Endothelial cell of umbilical vein (primary cell): Measurements from ENCODE around the gene AMY2B. TPM values are rescaled to one million over a fixed set of nuclear protein-coding genes. Genes with fewer than 3 reads are reported as not detected.

Source experiments
- BruUV-seq: library from RNA; stranded (reverse); fragments of 400-500 nt; replicated peaks from 2 replicates; lab custom pipeline; 2021; lab: Mats Ljungman, UMichigan
- CTCF ChIA-PET: fragments of 300-600, 350-600 bp; sonication (Branson Sonifier 250); formaldehyde crosslinking; loops from one replicate; lab custom pipeline; 2021; ENCODE audit warnings: antibody characterized with exemption, inconsistent platforms; lab: Charles Lee
- POLR2A ChIA-PET: fragments of 300-600, 350-600 bp; sonication (Branson Sonifier 250); formaldehyde crosslinking; loops from one replicate; lab custom pipeline; 2021; ENCODE audit warnings: antibody characterized with exemption, inconsistent platforms; lab: Charles Lee
- DNase-seq: peaks from one replicate; pipeline ENCODE4 v3.0.0-alpha.2; 2011; ENCODE audit warnings: low read depth, low spot score
- FAIRE-seq: peaks from 2 replicates; lab custom pipeline; 2011; peaks lifted over from hg19 to GRCh38; lab: Jason Lieb, UNC
- H2AFZ ChIP-seq: 2 replicates; pipeline ENCODE4 v1.6.0; 2012; ENCODE audit warnings: low read depth, low read length, control low read depth, inconsistent platforms
- H3K27ac ChIP-seq: 2 replicates; pipeline ENCODE4 v1.5.1; 2011; ENCODE audit warnings: low read depth, mild to moderate bottlenecking, control low read depth, low read length, moderate library complexity; ENCODE audit not compliant: insufficient read depth
- H3K27me3 ChIP-seq, 2 experiments: 2 replicates each; pipeline versions ENCODE4 v1.6.0 to v1.6.1; 2011; ENCODE audit warnings: low read length in 2 of 2, mixed read lengths in 1 of 2; ENCODE audit not compliant: control insufficient read depth in 2 of 2, insufficient read depth in 2 of 2
- H3K36me3 ChIP-seq, 2 experiments: 2 replicates in 1 of 2; 3 replicates in 1 of 2; pipeline ENCODE4 v1.5.1; 2011; ENCODE audit warnings: low read length in 2 of 2, mild to moderate bottlenecking in 1 of 2, moderate library complexity in 1 of 2; ENCODE audit not compliant: control insufficient read depth in 2 of 2, insufficient read depth in 2 of 2; ENCODE audit errors: extremely low read depth in 1 of 2
- H3K4me1 ChIP-seq: 3 replicates; pipeline ENCODE4 v1.5.1; 2011; ENCODE audit warnings: mild to moderate bottlenecking, low read length; ENCODE audit not compliant: control insufficient read depth, insufficient read depth; ENCODE audit errors: extremely low read depth
- H3K4me2 ChIP-seq: 2 replicates; pipeline ENCODE4 v1.6.1; 2011; ENCODE audit warnings: low read length, control low read depth, mixed read lengths; ENCODE audit not compliant: insufficient read depth
- H3K4me3 ChIP-seq, 3 experiments: fragments of 200-600 bp in 1 of 3; sonication (generic), shearing (Covaris generic) in 1 of 3; replicated peaks in 1 of 3; 2 replicates each; pipeline ENCODE4 v1.5.1; 2011 to 2016; ENCODE audit warnings: control low read depth in 3 of 3, low read length in 3 of 3, mild to moderate bottlenecking in 2 of 3, inconsistent platforms in 1 of 3, low read depth in 1 of 3, moderate library complexity in 1 of 3; ENCODE audit not compliant: insufficient read depth in 1 of 3
- H3K79me2 ChIP-seq: 2 replicates; pipeline ENCODE4 v1.6.0; 2012; ENCODE audit warnings: low read length, inconsistent platforms; ENCODE audit not compliant: control insufficient read depth, insufficient read depth
- H3K9ac ChIP-seq: replicated peaks from 2 replicates; pipeline ENCODE3; 2011; ENCODE audit warnings: low read length, control low read depth; ENCODE audit not compliant: insufficient read depth; ENCODE audit errors: extremely low read depth
- H3K9me1 ChIP-seq: replicated peaks from 3 replicates; pipeline ENCODE4 v1.6.0; 2011; ENCODE audit warnings: mild to moderate bottlenecking, low read length; ENCODE audit not compliant: control insufficient read depth, insufficient read depth; ENCODE audit errors: extremely low read depth
- H3K9me3 ChIP-seq: replicated peaks from 2 replicates; pipeline ENCODE4 v1.5.1; 2012; ENCODE audit warnings: low read length, inconsistent platforms; ENCODE audit not compliant: control insufficient read depth, insufficient read depth
- H4K20me1 ChIP-seq: replicated peaks from 2 replicates; pipeline ENCODE3; 2011; ENCODE audit warnings: mild to moderate bottlenecking, low read length; ENCODE audit not compliant: control insufficient read depth, insufficient read depth; ENCODE audit errors: extremely low read depth
- EZH2 ChIP-seq: IDR thresholded peaks from 2 replicates; pipeline ENCODE4 v1.6.1; 2012; ENCODE audit warnings: borderline replicate concordance, low read depth, mild to moderate bottlenecking, moderate library complexity, low read length, inconsistent platforms; ENCODE audit not compliant: severe bottlenecking
- FOS ChIP-seq: IDR thresholded peaks from 2 replicates; pipeline ENCODE4 v1.6.1; 2011; ENCODE audit warnings: mild to moderate bottlenecking, low read length, moderate library complexity, borderline replicate concordance; ENCODE audit not compliant: insufficient read depth
- GATA2 ChIP-seq: IDR thresholded peaks from 2 replicates; pipeline ENCODE4 v1.7.0; 2011; ENCODE audit warnings: low read depth, mild to moderate bottlenecking, moderate library complexity, mixed read lengths, low read length; ENCODE audit not compliant: insufficient read length, insufficient read depth
- JUN ChIP-seq: IDR thresholded peaks from 2 replicates; pipeline ENCODE4 v1.6.1; 2011; ENCODE audit warnings: borderline replicate concordance, low read depth; ENCODE audit not compliant: insufficient read length, insufficient read depth
- MYC ChIP-seq: IDR thresholded peaks from one replicate; pipeline ENCODE4 v1.6.1; 2011; ENCODE audit warnings: mild to moderate bottlenecking, low read depth, low read length
- POLR2A ChIP-seq: IDR thresholded peaks from 2 replicates; pipeline ENCODE4 v1.6.1; 2012; ENCODE audit warnings: low read depth, mild to moderate bottlenecking, control low read depth, low read length
- POLR2AphosphoS5 ChIP-seq: IDR thresholded peaks from 2 replicates; pipeline ENCODE4 v1.6.1; 2012; ENCODE audit warnings: low read depth, mild to moderate bottlenecking, control low read depth, low read length, moderate library complexity; ENCODE audit not compliant: insufficient read depth
- dilution Hi-C: fragments of 300-500 bp; cut with MboI; formaldehyde crosslinking; loops from one replicate; pipeline ENCODE4 v1.15.0; 2019; ENCODE audit warnings: low sequenced_read_pairs; ENCODE audit not compliant: extremely low pct_ligation_motif_present
- intact Hi-C: fragments of 100-400 bp; cut with micrococcal nuclease; formaldehyde crosslinking; loops from one replicate; pipeline ENCODE4 v1.10.0; 2022
- polyA plus RNA-seq, 4 experiments: library from polyadenylated mRNA; depleted of rRNA in 3 of 4; stranded (reverse) in 3 of 4; unstranded in 1 of 4; fragments of >200 nt; gene quantifications; 2 replicates each; pipeline versions ENCODE4 v1.2.1 to v1.2.3, GENCODE V29; 2011 to 2012; ENCODE audit warnings: missing spikeins in 1 of 4
- total RNA-seq: library from RNA; stranded (reverse); gene quantifications from 2 replicates; pipeline ENCODE4 v1.2.3, GENCODE V29; 2021
- TF ChIP-seq, protein P1 (sequence below): IDR thresholded peaks from 2 replicates; pipeline ENCODE4 v1.6.1; 2011; ENCODE audit not compliant: insufficient read depth, insufficient read length
- TF ChIP-seq, protein P2 (sequence below), 2 donors: IDR thresholded peaks; 1 replicate in 1 of 2; 2 replicates in 1 of 2; pipeline ENCODE4 v1.5.1; 2011; ENCODE audit warnings: low read length in 2 of 2, mild to moderate bottlenecking in 2 of 2, moderate library complexity in 2 of 2, control low read depth in 1 of 2, inconsistent platforms in 1 of 2, low read depth in 1 of 2; ENCODE audit not compliant: insufficient read depth in 1 of 2; ENCODE audit errors: extremely low read depth in 1 of 2

Gene AMY2B
- total and polyA plus RNA-seq, 2 donors (not counting 3 experiments of a cell fraction or from before 2014, with no cell fraction given), result 1.0 to 1.2 TPM

DNA sequence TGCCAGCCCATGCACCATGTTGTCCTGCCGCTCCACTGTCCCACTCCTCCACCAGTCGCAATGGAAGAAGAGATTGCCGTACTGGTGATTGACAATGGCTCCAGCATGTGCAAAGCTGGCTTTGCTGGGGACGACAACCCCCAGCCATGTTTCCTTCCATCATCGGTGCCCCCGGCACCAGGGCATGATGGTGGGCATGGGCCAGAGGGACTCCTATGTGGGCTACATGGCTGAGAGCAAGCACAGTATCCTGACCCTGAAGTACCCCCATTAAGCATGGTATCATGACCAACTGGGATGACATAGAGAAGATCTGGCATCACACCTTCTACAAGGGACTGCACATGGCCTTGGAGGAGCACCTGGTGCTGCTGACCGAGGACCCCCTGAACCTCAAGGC is 1.9 kb upstream of the AMY2B start:
- Histone ChIP-seq H3K79me2 (no peaks in the 10 kb centered on the region), H3K27ac (no peak overlapping the region), H3K4me3 (no peak overlapping the region), H4K20me1 (no peaks in the 10 kb centered on the region), H2AFZ (no peak overlapping the region), H3K9ac (no peak overlapping the region), H3K27me3 (no peaks in the 10 kb centered on the region), H3K9me1 (no peaks in the 10 kb centered on the region), H3K36me3 (no peaks in the 10 kb centered on the region), H3K9me3 (no peaks in the 10 kb centered on the region), H3K4me1 (no peaks in the 10 kb centered on the region), H3K4me2 (no peak overlapping the region)
- ChIA-PET CTCF (no interaction called here), POLR2A (no interaction called here)
- dilution Hi-C loops, result no loop called here
- no TSS peak for BruUV-seq
- DNase-seq (no peak), FAIRE-seq (no peak)
- intact Hi-C loops, result no loop called here
- TF ChIP-seq FOS (no peak), GATA2 (no peak), POLR2A (no peak), MYC (no peak), EZH2 (no peak), POLR2AphosphoS5 (no peak), JUN (no peak)
- TF ChIP-seq, protein P1, sequence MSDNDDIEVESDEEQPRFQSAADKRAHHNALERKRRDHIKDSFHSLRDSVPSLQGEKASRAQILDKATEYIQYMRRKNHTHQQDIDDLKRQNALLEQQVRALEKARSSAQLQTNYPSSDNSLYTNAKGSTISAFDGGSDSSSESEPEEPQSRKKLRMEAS, result no peak
- TF ChIP-seq, protein P2, sequence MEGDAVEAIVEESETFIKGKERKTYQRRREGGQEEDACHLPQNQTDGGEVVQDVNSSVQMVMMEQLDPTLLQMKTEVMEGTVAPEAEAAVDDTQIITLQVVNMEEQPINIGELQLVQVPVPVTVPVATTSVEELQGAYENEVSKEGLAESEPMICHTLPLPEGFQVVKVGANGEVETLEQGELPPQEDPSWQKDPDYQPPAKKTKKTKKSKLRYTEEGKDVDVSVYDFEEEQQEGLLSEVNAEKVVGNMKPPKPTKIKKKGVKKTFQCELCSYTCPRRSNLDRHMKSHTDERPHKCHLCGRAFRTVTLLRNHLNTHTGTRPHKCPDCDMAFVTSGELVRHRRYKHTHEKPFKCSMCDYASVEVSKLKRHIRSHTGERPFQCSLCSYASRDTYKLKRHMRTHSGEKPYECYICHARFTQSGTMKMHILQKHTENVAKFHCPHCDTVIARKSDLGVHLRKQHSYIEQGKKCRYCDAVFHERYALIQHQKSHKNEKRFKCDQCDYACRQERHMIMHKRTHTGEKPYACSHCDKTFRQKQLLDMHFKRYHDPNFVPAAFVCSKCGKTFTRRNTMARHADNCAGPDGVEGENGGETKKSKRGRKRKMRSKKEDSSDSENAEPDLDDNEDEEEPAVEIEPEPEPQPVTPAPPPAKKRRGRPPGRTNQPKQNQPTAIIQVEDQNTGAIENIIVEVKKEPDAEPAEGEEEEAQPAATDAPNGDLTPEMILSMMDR (IDR thresholded peaks at IDR 0.05; ENCODE audit: extremely low read depth in 1 of 2, insufficient read depth in 1 of 2, low read depth in 1 of 2, low read length in 2 of 2), result no peak
